Neutrophil (primary cell): ENCODE results near the gene DIO1.

Experiments used
- H3K27ac ChIP-seq: fragments of 200-600 bp; sonication (generic); 2 replicates; pipeline ENCODE4 v1.5.1; 2016; ENCODE audit warnings: mild to moderate bottlenecking, moderate library complexity
- H3K27me3 ChIP-seq: fragments of 200-600 bp; sonication (generic); 2 replicates; pipeline ENCODE4 v1.6.0; 2016; ENCODE audit warnings: mild to moderate bottlenecking
- H3K36me3 ChIP-seq: fragments of 200-600 bp; sonication (generic); 2 replicates; pipeline ENCODE4 v1.5.1; 2017
- H3K4me1 ChIP-seq, 2 experiments: fragments of 200-600 bp in 1 of 2; sonication (generic) in 1 of 2; 1 replicate in 1 of 2; 2 replicates in 1 of 2; pipeline versions ENCODE4 v1.5.1 to v1.6.1; 2013 to 2016; ENCODE audit warnings: low read depth in 1 of 2, low read length in 1 of 2, mild to moderate bottlenecking in 1 of 2, moderate library complexity in 1 of 2; ENCODE audit not compliant: control insufficient read depth in 1 of 2, insufficient read depth in 1 of 2
- H3K4me3 ChIP-seq, 2 experiments: fragments of 200-600 bp in 1 of 2; sonication (generic) in 1 of 2; 1 replicate in 1 of 2; 2 replicates in 1 of 2; pipeline ENCODE4 v1.5.1; 2013 to 2016; ENCODE audit warnings: low read depth in 1 of 2, low read length in 1 of 2, mild to moderate bottlenecking in 1 of 2, moderate library complexity in 1 of 2
- H3K9me3 ChIP-seq: fragments of 200-600 bp; sonication (generic); 2 replicates; pipeline ENCODE4 v1.5.1; 2016
- TF ChIP-seq, protein P1 (sequence below): fragments of 200-600 bp; sonication (generic); IDR thresholded peaks from 2 replicates; pipeline ENCODE4 v1.5.1; 2016; ENCODE audit warnings: antibody characterized with exemption

The DIO1 gene

DNA sequence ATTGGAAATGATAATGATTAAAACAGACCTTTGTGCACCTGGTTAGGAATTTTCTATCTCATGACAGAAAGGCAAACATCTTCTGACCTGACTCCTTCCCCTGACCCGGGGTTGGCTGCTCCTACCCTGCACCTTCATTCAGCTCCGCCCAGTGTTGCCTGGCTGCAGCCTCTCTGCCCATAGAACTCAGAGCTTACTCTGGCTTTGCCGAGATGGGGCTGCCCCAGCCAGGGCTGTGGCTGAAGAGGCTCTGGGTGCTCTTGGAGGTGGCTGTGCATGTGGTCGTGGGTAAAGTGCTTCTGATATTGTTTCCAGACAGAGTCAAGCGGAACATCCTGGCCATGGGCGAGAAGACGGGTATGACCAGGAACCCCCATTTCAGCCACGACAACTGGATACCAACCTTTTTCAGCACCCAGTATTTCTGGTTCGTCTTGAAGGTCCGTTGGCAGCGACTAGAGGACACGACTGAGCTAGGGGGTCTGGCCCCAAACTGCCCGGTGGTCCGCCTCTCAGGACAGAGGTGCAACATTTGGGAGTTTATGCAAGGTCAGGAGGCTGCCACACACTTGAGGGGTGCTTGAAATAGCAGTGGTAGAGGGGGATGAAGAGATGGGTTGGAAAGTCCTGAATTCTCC lies at the start of gene DIO1:
TSS of gene DIO1 (plus strand) at position 189 of the 638 bp plus-strand sequence. CDS start at position 213, 24 bp downstream.
- H3K4me3 ChIP-seq, result no peak within 1 kb of the TSS
- peaks cover 20 to 21% of the 10 kb centered on the region in 2 experiments for H3K4me1 ChIP-seq
- TF ChIP-seq, protein P1, sequence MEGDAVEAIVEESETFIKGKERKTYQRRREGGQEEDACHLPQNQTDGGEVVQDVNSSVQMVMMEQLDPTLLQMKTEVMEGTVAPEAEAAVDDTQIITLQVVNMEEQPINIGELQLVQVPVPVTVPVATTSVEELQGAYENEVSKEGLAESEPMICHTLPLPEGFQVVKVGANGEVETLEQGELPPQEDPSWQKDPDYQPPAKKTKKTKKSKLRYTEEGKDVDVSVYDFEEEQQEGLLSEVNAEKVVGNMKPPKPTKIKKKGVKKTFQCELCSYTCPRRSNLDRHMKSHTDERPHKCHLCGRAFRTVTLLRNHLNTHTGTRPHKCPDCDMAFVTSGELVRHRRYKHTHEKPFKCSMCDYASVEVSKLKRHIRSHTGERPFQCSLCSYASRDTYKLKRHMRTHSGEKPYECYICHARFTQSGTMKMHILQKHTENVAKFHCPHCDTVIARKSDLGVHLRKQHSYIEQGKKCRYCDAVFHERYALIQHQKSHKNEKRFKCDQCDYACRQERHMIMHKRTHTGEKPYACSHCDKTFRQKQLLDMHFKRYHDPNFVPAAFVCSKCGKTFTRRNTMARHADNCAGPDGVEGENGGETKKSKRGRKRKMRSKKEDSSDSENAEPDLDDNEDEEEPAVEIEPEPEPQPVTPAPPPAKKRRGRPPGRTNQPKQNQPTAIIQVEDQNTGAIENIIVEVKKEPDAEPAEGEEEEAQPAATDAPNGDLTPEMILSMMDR, result no peak
- H3K27ac ChIP-seq, result peak within 1 kb of the TSS; percentile 59
- H3K9me3 ChIP-seq, result no peaks in the 10 kb centered on the region
- no peaks in the 10 kb centered on the region for H3K27me3 ChIP-seq
- no peaks in the 10 kb centered on the region for H3K36me3 ChIP-seq

DNA sequence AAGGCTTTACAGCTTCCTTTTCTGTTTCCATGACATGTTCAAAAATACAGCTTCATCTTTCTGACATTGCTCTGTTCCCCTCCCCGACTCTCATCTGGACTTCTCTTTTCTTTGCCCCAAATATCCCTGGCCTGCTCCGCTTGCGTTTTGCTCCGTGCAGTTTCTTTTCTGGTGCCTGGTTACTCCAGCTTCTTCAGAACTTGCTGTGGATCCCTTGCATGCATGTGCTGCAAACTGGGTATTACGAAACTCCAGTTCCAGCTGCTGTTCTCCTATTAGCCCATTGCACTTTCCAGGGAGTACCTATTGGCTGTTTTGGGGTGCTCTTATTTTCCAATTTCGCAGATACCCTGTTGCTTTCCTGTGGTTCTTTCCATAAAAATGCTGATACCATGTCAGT lies 46.0 kb upstream of the DIO1 start:
- Histone ChIP-seq H3K4me3 (no peak overlapping the region), H3K4me1 (no peaks in the 10 kb centered on the region)
- TF ChIP-seq, protein P1, result no peak

DNA sequence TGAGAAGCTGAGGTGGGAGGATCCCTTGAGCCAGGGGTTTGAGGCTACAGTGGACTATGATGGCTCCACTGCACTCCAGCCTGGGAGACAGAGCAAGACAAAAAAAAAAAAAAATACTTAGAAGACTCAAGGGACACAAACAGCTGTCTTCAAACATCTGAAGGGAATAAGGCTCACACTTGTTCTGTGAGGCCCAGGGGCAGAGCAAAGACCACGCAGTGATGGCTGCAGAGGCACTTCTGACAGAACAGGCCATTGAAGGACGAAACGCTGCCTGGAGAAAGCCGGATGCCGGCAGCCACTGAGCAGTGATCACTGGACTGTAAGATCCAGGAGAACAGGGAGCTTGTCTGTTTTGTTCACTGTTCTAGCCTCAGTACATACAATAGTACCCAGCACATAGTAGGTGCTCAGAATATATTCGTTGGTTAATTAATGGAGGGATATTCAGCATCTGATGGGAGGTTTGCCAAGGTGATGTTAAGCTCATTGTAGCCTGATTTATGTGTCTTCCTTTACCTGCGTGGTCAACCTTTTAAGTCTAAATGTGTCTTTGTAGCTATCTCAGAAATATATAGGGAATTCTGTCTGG lies 43.8 kb upstream of the DIO1 start:
- Histone ChIP-seq H3K36me3 (peaks cover 41% of the 10 kb centered on the region), H3K27ac (no peak overlapping the region), H3K9me3 (no peaks in the 10 kb centered on the region), H3K4me1 (no peaks in the 10 kb centered on the region), H3K27me3 (no peaks in the 10 kb centered on the region), H3K4me3 (no peak overlapping the region)
- TF ChIP-seq, protein P1, result no peak

More for the DNA sequence above, 46.0 kb upstream of the DIO1 start:
- no peaks in the 10 kb centered on the region for H3K9me3 ChIP-seq
- H3K27ac ChIP-seq, result no peak overlapping the region
- peaks cover 19% of the 10 kb centered on the region for H3K36me3 ChIP-seq
- H3K27me3 ChIP-seq, result no peaks in the 10 kb centered on the region

DNA sequence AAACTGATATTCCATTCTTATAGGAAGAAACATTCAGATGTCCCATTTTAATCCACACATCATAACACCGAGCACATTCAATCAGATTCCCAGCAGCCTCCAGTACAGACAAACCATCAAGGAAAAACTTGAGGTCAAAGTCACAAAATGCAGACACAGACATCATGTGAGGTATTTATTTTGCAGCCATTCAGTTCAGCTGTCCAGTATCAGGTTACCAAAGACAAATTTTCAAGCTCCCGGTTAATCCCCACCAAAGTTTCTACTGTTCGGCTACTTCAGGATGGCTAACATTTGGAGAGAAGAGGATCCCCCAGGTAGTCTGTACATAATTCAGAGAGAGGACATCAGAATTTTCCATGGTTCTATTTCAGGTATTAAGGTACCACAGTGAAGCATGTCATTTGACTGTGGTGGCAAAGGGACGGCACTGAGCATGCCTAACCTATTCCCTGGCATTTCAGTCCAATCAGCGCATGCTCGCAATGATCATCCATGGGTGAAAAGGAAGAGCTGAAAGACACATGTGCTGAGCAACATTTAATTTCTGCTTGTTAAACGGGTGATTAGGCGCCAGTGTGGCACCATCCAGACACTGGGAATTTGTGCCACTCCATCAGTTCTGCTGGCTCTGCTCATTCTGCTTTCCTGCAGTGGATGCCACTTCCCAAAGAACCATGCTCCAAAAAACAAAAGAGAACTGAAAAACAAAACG lies 42.3 kb upstream of the DIO1 start:
- TF ChIP-seq, protein P1, result no peak
- Histone ChIP-seq H3K4me3 (no peak overlapping the region), H3K27ac (no peak overlapping the region), H3K36me3 (peaks cover 57% of the 10 kb centered on the region), H3K4me1 (no peaks in the 10 kb centered on the region), H3K9me3 (no peaks in the 10 kb centered on the region), H3K27me3 (no peaks in the 10 kb centered on the region)

DNA sequence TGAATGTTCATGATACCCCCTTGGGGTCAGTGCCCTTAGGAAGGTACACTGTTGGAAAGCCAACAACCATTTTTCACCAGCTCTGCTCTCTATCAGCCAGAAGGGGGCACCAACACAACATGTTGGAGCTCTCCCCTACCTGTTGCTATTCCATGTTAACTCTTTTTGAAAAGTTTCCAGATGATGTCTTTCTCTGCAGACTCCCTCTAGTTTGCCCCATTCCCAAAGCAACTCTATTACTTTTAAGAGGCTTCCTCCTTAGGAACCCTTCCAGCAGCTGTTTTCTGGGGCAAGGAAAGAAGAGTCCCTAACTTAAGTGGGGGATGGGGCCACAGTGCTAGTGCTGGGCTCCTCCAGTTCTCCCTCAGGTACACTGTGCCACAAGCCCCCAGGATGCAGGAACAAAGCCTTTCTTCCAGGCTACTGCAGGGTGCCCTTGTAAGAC lies 33.0 kb upstream of the DIO1 start:
- no peaks in the 10 kb centered on the region for H3K4me1 ChIP-seq
- peaks cover 84% of the 10 kb centered on the region for H3K36me3 ChIP-seq
- no peaks in the 10 kb centered on the region for H3K9me3 ChIP-seq
- no peaks in the 10 kb centered on the region for H3K27me3 ChIP-seq
- no peak overlapping the region for H3K4me3 ChIP-seq
- no peak overlapping the region for H3K27ac ChIP-seq
- TF ChIP-seq, protein P1, result peak; percentile 60
